Loucy (cell line): ENCODE results near the gene MARVELD1.

ENCODE experiments used
- EZH2phosphoT487 ChIP-seq: fragments of 200-600 bp; IDR thresholded peaks from 2 replicates; pipeline ENCODE4 v1.6.1; 2018; ENCODE audit warnings: antibody characterized with exemption, mild to moderate bottlenecking, moderate library complexity, borderline replicate concordance
- TF ChIP-seq, protein P1 (sequence below): fragments of 200-600 bp; sonication (generic); conservative IDR thresholded peaks from 2 replicates; pipeline ENCODE4 v1.5.1; 2014; ENCODE audit warnings: mild to moderate bottlenecking, antibody characterized with exemption, low read length

DNA sequence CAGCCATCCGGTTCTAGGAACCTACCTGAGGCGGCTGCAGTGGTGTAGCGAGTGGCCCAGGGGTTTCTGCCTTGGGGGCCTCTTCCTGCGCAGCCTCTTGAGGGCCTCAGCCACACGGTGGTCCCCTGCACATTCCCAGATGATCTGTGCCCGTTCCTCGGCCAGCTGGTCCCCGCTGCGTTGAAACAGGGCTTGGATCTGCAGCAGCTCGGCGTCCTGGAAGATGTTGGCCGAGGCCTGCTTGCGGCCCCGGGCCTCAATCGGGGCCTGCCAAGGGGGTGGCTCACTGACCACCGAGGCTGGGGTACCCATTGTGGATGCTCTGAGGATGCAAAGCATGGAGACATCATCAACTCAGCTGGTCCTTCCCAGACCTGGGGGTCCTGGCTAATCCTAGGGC is 33.9 kb upstream of the MARVELD1 start:
- no peak for TF ChIP-seq EZH2phosphoT487
- TF ChIP-seq, protein P1, sequence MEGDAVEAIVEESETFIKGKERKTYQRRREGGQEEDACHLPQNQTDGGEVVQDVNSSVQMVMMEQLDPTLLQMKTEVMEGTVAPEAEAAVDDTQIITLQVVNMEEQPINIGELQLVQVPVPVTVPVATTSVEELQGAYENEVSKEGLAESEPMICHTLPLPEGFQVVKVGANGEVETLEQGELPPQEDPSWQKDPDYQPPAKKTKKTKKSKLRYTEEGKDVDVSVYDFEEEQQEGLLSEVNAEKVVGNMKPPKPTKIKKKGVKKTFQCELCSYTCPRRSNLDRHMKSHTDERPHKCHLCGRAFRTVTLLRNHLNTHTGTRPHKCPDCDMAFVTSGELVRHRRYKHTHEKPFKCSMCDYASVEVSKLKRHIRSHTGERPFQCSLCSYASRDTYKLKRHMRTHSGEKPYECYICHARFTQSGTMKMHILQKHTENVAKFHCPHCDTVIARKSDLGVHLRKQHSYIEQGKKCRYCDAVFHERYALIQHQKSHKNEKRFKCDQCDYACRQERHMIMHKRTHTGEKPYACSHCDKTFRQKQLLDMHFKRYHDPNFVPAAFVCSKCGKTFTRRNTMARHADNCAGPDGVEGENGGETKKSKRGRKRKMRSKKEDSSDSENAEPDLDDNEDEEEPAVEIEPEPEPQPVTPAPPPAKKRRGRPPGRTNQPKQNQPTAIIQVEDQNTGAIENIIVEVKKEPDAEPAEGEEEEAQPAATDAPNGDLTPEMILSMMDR, result no peak
